CD4-positive, alpha-beta T cell treated with Interleukin-15 for 1 hour (primary cell): ENCODE data around the gene APP.

ENCODE experiments used
- DNase-seq: peaks from one replicate; pipeline ENCODE4 v3.0.0-alpha.2; 2020

Gene APP

DNA sequence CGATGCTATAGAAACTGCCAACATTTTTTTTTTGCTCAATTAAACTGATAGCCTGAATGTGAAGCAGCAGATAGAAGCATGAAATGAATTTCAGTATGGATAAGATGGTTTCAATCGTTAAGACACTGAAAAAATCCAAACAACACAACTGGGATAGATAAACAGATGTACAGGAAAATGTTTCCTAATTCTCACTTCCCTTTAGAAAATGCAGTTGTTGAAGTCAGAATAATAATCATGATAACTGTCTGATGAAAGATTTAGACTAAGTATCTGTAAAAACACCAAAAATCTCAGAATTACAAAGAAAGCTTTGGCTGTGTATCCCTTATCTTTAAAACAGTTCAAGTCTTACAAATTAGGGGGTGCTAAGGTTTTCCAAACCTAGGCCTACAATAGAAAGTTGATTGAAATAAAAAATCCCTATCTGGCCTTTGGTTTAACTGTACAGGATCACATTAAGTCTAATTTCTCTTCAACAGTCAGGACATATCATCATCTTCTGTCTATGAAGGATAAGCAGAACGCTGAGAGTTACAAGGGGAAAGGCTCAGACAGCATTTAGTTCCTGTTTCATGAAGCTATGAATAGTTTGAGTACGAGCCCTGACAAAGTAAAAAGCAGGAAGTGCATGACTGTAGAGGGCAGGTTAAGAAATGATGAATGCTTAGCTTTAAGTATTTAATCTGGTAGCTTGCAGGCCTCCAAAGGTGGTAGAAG lies 203.2 kb downstream of the APP start:
- no peak for DNase-seq

DNA sequence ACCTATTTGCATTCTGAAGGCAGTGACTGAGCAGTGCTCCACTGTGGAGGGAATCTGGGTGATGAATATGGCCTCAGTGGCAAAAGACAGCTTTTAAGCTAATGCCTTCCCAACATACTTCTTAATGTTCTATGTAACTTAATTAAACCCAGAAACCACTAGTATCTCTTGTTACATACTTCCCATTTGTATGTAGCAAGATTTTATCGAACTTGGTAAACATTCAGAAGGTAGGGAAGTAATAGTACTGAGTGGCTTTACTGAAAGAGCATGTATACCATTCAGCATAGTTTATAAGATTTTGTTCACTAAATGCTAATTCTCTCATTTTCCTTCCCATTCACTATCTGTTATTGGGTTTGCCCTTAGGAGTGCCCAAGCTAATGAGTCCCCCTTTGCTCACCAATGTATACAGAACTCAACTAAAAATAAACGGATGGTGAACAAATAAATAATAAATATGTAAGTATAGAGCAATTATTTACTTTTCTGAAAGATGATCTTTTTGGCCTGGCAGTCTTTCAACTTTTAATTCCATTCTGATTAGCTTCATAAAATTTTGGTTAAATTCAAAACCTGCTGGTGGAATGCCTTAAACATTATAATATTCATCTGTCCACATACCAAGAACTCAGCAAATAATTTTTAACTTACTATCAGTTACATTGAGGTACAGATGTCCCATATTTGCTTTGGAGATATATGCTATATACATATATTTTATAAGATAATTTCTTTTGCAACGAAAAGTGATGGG lies 204.4 kb downstream of the APP start:
- DNase-seq: no peak

DNA sequence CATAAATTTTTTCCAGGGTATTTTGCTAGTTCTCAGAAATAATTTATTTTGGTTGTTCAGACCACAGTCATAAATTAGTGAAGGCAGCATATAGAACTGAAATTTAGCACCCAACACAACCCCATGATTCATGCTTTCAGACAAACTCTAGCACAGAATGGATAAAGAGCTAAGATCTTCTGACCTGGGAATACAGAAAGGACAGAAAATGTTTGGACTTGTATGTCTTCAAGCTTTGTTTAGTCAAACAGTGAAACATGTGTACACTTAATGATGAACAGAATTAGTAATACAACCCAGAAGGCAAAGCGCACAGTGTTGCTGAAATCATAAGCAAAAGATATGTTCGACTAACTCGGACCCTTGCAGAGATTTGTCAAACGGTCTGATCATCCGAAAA lies 205.6 kb downstream of the APP start:
- DNase-seq: no peak

DNA sequence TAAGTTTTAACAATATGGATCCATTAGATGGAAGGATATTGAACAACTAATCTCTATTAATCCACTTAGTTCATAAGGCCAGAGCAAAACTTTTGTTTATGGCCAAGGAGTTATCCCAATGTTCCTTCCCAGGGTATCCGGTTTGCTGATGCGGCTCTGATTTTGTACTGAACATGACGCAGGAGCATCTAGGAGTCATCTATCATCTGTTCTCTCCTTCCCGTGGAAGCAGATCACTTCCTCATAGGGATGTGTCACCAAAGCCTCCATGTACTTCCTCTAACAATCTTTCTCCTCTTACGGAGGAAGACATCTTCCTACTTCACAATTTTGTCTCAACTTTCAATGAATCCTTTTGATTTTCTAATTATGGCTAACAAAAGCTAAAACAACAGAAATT lies 206.6 kb downstream of the APP start:
- no peak for DNase-seq

DNA sequence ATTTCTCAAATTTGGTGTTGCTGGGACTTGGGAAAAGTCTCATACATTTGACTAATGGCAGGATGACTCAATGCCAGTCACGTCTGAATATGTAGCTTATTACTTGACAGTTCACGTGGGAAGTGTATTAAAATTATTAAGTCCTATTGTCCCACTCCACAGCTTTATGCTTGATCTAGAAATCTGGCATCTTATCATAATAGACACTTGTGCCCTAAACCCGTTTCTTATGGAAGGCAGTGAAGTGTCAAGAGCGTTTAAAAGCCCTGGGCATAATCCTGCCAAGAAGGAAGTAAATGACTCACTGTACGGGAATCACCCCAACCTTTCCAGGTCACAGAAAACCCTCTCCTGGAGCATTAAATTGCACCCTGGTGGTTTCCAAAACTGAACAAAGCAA lies 207.4 kb downstream of the APP start:
- DNase-seq: no peak

DNA sequence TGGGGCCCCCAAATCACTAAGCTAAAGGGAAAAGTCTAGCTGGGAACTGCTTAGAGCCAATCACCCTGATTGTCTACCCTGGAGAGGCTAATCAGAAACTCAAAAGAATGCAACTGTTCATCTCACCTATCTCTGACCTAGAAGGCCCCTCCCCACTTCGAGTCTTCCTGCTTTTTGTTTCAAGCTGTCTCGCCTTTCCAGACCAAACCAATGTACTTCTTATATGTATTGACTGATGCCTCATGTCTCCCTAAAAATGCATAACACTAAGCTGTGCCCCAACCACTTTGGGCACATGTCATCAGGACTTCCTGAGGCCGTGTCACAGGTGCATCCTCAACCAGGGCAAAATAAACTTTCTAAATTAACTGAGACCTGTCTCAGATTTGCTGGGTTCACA lies 209.5 kb downstream of the APP start:
- no peak for DNase-seq

DNA sequence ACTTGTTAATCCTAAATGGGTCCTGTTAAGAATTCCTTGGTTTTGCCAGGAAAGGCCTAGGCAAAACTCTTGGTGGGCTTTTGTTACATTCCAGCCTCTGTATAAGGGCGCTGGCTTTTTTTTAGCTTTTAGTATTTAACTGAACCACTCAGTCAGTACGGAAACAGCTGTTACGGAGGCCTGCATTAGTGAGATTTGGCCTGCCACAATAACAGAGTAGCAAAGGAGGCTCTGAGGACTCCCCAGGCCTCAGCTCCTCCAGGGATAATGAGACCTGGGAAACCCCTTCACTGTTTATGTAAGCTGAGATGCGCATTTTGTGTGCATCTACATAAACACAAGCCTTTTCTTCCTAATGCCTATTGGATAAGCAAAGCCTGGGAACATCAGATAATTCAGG lies 210.2 kb downstream of the APP start:
- DNase-seq: no peak

DNA sequence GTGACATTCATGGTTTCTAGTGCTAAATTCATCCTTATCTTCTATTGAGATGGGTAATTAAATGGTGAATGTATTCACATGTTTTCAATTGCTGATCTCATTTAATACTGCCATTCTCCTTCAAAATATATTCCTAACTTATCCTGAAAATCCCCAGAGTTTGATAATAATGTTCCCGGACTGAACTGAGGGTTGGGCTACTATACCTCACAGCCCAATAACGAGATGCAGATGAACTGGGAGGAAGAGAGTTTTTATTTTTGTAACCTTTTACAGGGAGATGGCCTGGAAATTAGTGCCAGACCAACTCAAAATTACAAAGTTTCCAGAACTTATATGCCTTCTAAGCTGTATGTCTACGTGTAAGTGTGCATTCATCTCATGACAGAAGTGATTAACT lies 210.8 kb downstream of the APP start:
- no peak for DNase-seq

DNA sequence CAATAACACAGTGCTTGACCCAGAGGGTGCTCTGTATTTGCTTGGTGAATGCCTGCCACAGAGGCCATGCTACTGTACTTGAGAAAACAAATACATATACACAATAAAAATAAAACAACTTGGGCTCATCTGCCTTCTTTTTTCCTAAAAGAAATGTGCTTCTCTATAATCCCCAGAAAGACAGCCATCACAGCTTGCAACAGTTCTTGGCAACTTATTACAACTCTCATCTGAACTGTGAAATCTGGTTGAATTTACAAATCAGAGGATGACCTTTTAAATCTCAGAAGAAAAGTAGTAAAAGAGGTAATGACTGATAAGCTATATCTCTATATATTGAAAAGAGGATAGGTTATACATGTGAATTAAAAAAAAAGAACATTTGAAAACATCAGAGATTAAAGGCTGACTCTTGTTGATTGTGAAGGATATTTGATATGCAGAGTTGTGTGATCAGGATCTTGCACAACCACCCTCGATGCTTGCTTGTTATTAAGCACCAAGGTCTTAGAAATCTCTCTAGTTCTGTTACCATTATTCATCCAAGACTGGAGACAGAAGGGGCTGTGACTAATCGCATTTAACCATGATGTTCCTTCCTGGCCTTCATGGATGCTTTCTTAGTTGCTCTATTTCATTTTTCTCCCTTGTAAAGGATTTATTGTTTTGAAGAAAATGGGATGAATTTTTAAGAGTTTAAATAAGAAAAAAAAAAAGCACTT lies 213.4 kb downstream of the APP start:
- DNase-seq: no peak

DNA sequence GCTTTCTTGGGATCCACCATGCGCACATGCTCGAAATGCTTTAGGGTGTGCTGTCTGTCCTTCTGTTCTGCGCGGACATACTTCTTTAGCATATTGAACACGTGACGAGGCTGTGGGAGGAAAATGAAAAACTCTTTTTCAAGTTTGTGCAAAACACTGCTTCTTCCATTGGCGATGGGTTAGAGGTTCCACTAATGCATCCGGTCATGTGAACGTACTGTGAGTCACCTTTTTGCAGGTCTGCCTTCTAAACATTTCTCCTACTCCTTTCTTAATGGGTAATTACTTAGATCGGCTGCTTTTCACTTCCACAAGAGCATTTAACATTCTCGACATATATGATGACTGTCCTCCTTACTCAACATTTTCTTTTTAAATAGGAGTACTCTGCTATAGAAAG lies 214.9 kb downstream of the APP start:
- no peak for DNase-seq

DNA sequence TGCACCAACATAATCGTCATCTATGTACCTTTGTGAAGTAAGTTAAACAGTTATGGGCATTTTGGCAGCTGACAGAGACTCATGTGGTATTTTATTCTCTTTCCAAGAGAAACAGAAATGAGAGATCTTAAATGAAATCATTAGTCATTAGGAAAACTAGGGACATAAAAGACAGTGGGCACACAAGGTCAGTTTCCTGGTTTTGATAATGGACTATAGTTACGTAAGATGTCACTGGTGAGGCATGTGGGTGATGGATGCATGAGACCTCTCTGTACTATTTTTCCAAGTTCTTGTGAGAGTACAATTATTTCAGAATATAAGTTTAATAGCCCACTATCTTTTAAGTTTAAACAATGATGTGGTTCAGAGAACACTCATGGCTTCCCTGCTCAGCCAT lies 216.9 kb downstream of the APP start:
- no peak for DNase-seq

DNA sequence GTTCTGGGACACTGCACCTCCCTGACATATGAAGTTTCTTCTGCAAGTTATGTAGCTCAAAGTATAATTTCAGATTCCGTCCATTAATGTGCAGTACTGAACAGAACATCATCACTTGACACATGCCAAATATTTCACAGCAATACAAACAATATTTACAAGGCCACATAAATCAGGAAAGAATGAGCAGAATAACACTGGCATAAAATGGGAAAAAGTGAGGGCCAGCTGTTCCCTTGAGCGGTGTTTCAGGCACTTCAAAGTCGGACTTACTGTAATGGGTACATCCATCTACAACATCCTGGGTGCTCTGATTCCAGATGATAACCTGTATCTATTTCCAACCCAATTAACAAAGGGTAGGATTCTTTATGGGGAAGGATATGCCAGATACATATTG lies 217.4 kb downstream of the APP start:
- DNase-seq: no peak

DNA sequence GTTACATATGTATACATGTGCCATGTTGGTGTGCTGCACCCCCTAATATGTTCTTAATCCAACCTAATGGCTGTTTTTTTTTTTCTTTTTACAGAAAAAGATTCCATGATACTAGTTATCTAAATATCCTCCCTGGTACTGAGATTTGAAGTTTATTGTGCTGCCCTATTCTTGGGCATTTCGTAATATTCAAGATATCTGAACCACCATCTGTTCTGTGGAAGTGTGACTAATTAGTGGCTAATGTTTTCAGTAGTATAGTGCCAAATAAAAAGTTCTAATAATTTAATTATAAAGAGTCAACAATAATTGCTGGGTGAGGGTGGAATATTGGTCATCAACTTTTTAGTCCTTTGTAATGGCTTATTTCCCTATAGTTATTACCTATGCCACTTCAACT lies 218.3 kb downstream of the APP start:
- DNase-seq: no peak

DNA sequence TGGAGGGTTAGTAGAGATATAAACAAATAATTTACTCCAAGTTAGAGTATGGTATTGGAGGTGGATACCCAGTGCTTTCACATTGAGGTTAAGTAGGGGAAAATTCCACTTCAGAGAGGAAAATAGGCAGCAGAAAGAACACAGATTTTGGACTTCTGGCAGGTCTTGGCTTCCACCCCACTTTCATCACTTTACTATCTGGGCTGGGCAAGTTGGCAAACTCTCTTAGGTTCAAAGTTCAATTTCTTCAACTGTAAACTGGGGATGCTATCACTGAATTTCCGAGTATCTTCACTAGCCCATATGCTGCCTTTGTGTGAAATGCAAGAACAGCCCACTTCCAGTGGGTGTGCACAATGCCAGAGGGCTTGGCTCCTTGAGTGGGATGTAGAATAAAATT lies 220.9 kb downstream of the APP start:
- DNase-seq: no peak

DNA sequence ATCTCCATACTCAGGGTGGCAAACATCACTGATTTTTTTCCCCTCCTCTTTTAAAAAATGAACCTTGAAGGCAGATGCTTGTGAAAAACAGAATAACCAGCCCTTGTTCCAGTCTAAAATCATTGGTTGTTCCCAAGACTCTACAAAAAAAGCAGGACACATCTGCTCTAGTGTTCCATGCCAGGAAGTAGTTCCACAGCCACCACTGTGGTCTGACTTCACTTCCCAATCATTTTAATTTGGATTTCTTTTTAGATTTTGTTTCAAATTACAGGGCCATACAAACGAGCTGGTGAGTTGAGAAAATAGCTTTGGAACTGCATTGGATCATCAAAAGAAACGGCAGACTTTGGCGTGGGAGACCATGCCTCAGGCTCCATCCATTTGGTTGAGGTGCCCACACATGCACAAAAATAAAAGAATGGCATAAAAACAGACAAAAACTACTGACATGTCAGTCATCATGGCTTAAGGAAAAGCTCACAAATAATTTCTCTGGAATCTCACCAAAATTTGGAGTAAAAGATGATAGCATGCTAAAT lies 225.8 kb downstream of the APP start:
- no peak for DNase-seq

DNA sequence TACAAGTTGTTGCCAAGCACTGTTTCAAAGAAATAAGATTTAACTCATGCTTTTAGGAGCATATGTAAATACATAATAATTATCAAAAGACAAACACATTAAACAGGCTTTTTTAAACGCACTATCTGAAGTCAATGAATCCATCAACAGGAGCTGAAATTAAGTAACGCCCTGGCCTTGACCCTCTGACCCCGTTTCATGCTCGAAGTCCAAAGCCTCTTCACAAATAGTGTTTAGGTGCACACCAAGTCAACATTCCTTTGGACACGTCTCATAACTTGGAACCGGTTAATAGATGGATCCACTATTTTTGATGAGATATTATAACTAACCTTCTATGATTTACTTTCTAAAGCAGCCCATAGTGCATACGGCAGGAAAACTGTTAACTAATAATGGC lies 226.5 kb downstream of the APP start:
- no peak for DNase-seq

DNA sequence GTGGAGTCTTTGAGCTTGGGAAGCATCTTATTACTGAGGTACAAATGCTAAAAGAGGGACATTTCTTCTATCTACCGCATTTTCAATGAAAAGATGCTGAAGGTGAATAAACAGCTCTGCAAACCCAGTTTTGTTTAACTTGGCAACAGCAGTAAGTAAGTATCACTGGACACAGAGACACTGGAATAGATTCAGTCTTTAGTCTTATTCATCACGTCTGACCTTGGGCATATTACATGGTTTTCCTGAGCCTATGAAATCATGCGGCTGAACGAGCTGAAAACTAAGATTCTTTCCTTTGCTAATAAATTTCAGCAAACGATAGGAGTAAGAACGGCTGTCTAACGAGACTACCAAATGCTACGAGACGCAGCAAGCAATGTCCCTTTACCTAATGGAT lies 228.4 kb downstream of the APP start:
- DNase-seq: no peak

DNA sequence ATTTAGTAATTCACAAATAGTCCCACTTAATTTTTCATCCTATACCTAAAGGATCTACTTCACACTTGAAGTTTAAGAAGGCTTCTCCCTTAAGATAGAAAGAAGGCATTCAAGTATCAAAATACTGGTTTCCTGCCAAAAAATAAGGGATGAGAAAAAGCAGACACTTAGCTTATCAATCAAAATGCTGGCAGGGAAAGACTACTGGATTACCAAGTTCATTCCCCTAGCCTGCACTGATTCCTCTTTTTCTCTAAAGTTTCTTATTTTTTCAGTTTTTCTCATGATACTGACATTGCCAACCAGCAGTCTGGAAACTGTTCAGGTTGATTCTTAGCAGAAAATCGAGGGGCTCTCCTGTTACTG lies 231.2 kb downstream of the APP start:
- DNase-seq: no peak

DNA sequence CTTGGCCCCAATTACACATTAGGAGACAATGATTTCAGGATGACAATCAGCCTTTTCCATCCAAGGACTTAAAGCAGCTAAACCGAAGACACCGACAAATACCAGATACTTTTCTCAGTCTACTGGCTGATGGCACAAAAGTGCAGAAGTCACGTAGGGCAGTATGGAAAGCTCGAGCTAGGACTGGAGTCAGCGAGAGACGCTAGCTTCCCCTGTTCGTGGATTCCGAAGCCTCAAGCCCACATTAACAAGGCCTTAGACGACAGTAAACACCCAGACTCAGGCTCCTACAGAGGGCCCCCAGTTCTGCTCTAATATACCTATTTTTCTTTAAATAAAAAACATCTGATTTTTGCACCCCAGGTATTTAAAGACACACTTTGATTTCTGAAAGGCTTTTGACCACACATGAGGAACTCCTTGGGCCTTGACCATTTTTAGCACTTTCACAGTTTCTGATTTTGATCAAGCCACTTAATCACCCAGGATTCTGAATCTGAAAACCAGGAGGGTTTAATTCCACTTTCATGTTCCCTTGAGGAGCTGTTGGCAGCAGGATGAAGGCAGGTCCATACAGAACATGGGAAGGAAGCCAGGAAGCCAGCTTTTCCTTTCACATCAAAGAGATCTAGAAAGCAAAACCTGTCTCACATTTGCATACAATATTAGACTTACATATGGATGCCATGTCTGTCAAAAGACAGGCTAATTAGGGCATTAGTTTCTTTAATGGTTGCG lies 231.7 kb downstream of the APP start:
- DNase-seq: no peak

DNA sequence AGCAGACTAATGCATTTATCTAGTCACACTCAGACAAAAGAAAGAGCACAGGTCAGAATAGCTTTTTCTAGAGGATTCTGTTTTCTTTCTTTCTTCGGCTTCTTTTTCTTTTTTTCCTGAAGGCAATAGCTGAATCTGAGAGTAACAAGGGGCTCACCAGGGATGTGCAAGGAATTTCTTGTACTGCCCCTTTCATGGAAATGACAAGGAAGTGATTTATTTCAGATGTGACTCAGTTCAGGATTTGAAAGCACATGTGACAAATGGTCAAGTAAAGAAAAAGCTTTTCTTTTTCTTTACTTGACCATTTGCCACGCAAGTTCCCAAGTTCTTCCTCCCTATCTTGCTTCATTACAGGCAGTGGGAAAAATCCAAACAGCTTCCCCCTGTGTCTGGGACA lies 233.8 kb downstream of the APP start:
- no peak for DNase-seq

DNA sequence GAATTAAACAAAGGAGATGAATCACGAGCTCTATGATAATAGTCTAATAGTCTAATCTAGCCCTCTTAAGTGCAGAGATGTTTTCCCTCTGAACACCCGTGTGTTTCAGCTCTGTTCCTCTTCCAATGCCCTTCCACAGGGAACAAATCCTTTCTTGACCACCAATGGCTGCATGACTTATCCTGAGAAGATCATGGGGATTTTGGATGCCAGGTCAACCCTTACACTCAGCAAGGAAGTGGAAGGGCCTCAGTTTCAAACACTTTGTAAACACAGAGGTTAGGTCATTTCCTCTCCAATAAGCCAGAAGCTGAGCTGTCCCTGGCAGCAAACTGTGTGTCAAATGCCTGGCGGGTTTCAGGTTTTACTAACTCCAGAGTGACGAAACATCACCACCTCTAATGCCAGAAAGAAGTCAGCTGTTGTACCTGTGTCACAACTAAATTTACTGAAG lies 235.8 kb downstream of the APP start:
- DNase-seq: no peak

DNA sequence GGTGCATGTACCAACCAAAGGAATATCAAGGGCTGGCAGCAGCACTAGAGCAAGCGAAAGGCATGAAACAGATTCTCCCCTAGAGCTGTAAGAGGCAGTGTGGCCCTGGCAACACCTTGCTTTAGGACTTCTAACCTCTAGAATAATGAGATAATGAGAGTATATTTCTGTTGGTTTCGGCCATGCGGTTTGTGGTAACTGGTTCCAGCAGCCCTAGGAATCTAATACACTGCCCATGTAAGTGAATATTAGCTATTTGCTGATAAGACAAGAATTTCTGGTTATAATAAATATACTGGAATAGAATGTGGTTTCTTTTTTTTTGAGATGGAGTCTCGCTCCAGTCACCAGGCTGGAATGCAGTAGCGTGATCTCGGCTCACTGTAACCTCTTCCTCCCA lies 236.4 kb downstream of the APP start:
- DNase-seq: no peak

DNA sequence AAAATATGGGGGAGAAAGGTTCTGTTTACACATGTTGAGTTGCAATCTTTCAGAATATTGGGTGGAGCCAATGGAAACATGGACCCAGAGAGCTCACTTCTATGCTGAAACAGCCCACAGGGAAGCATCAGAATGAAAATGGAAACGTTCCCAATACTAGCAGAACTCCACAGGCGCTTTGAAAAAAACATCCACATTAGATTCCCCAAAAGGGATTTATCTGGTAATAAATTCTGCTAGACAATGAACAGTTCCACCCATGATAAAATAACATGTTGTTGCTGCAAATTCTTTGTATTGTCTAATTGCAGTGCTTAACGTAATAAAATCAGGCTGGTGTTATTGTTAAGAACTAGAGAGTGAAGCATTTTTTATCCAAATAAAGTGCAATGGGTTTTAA lies 238.8 kb downstream of the APP start:
- DNase-seq: no peak
